Lower lobe of right lung (tissue), 2 donors: ENCODE results near the gene C2orf92. TPM values are rescaled to one million over a fixed set of nuclear protein-coding genes. Genes with fewer than 3 reads are reported as not detected.
"Not testable (repeated sequence)": the region's sequence is repeated elsewhere in the genome, so short reads cannot be mapped to it uniquely, and the experiment has no call there.

Experiments used
- ATAC-seq, 2 donors: fragments of 200-7000 bp; cut with Tn5 transposase; one replicate each; pipeline ENCODE4 v1.9.1; 2020 to 2022; ENCODE audit warnings: mild to moderate bottlenecking in 2 of 2, moderate library complexity in 2 of 2
- DNase-seq: peaks from one replicate; pipeline ENCODE4 v3.0.0-alpha.2; 2020
- H3K27ac ChIP-seq: fragments of 200-600 bp; one replicate; pipeline ENCODE4 v1.8.0; 2022
- H3K27me3 ChIP-seq: fragments of 200-600 bp; one replicate; pipeline ENCODE4 v1.8.0; 2022; ENCODE audit warnings: low read depth
- H3K36me3 ChIP-seq: fragments of 200-600 bp; one replicate; pipeline ENCODE4 v1.8.0; 2022; ENCODE audit warnings: mild to moderate bottlenecking
- H3K4me1 ChIP-seq: fragments of 200-600 bp; one replicate; pipeline ENCODE4 v1.8.0; 2022
- H3K4me3 ChIP-seq: fragments of 200-600 bp; one replicate; pipeline ENCODE4 v1.8.0; 2022; ENCODE audit warnings: mild to moderate bottlenecking
- H3K9me3 ChIP-seq: fragments of 200-600 bp; one replicate; pipeline ENCODE4 v1.8.0; 2022
- intact Hi-C: fragments of 100-400 bp; cut with DNase I; formaldehyde crosslinking; loops from one replicate; pipeline ENCODE4 v1.11.0; 2022
- total RNA-seq: library from RNA; stranded (reverse); fragmentation: NEBNext Ultra II Directional; extraction: Animal tissue kit (Norgen Biotek cat#: 25700); gene quantifications from one replicate; pipeline ENCODE4 v1.2.1, GENCODE V29; 2021
- TF ChIP-seq, protein P1 (sequence below): fragments of 200-600 bp; IDR thresholded peaks from one replicate; pipeline ENCODE4 v1.8.0; 2022; ENCODE audit warnings: antibody characterized with exemption, mild to moderate bottlenecking
- donor health status: DM: no; HTN: yes; CAD: no; lungs with severe emphysema.

C2orf92 gene
- total RNA-seq, 1 donor from 2014 or later: 15.1 TPM

DNA sequence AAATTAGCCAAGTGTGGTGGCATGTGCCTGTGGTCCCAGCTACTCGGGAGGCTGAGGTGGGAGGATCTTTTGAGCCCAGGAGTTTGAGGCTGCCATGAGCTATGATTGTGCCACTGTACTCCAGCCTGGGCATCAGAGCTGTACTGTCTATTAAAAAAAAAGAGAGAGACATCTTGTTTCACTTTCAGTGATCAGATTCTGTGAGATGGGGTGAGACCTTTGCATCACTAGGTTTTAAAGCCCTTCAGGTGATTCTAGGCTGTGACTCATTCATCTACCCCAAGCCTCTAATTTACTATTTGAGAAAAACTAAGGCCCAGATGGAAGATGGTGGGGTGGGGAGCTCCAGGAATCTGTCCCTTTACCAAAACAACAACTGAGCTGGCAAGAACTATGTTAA is 7.1 kb downstream of the C2orf92 start:
- TF ChIP-seq, protein P1, sequence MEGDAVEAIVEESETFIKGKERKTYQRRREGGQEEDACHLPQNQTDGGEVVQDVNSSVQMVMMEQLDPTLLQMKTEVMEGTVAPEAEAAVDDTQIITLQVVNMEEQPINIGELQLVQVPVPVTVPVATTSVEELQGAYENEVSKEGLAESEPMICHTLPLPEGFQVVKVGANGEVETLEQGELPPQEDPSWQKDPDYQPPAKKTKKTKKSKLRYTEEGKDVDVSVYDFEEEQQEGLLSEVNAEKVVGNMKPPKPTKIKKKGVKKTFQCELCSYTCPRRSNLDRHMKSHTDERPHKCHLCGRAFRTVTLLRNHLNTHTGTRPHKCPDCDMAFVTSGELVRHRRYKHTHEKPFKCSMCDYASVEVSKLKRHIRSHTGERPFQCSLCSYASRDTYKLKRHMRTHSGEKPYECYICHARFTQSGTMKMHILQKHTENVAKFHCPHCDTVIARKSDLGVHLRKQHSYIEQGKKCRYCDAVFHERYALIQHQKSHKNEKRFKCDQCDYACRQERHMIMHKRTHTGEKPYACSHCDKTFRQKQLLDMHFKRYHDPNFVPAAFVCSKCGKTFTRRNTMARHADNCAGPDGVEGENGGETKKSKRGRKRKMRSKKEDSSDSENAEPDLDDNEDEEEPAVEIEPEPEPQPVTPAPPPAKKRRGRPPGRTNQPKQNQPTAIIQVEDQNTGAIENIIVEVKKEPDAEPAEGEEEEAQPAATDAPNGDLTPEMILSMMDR: no peak
- no peaks in the 10 kb centered on the region for H3K9me3 ChIP-seq
- no peak overlapping the region for H3K27ac ChIP-seq
- intact Hi-C loops: no loop called here
- no peak overlapping the region for H3K4me3 ChIP-seq
- H3K36me3 ChIP-seq: no peaks in the 10 kb centered on the region
- no peaks in the 10 kb centered on the region for H3K4me1 ChIP-seq
- DNase-seq (no peak), ATAC-seq (no peak)
- no peaks in the 10 kb centered on the region for H3K27me3 ChIP-seq

- Histone ChIP-seq H3K27ac (no peak overlapping the region), H3K4me1 (no peaks in the 10 kb centered on the region), H3K27me3 (no peaks in the 10 kb centered on the region), H3K9me3 (no peaks in the 10 kb centered on the region), H3K4me3 (no peak overlapping the region), H3K36me3 (no peaks in the 10 kb centered on the region)
- TF ChIP-seq, protein P1: no peak
- DNase-seq: no peak
- no peak for ATAC-seq
- intact Hi-C loops: no loop called here
Measured at GRCh38 chr2:97677480-97677879, 8.0 kb downstream of the C2orf92 start.

DNA sequence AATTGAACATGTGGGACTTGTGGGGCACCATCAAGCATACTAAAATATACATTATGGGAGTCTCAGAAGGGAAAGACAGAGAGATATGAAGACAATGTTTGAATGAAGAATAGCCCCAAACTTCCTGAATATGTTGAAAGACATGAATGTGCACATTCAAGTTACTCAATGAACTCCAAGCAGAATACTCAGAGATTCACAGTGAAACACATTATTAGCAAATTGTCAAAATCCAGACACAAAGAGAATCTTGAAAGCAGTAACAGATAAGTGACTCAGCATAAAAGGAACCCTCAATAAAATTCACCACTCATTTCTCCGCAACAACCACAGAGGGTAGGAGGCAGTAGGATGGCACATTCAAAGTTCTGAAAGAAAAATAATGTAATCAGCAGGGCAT is 8.8 kb downstream of the C2orf92 start:
- Histone ChIP-seq H3K4me1 (no peaks in the 10 kb centered on the region), H3K27ac (no peak overlapping the region), H3K9me3 (no peaks in the 10 kb centered on the region), H3K4me3 (no peak overlapping the region), H3K27me3 (no peaks in the 10 kb centered on the region), H3K36me3 (no peaks in the 10 kb centered on the region)
- ATAC-seq (no peak), DNase-seq (no peak)
- TF ChIP-seq, protein P1: no peak
- intact Hi-C loops: no loop called here

GRCh38 chr2:97687235-97687634 is 17.7 kb downstream of the C2orf92 start:
- H3K9me3 ChIP-seq, H3K4me1 ChIP-seq, H3K27ac ChIP-seq, DNase-seq, H3K4me3 ChIP-seq, H3K36me3 ChIP-seq, H3K27me3 ChIP-seq, intact Hi-C loops, ATAC-seq: not testable (repeated sequence)

DNA sequence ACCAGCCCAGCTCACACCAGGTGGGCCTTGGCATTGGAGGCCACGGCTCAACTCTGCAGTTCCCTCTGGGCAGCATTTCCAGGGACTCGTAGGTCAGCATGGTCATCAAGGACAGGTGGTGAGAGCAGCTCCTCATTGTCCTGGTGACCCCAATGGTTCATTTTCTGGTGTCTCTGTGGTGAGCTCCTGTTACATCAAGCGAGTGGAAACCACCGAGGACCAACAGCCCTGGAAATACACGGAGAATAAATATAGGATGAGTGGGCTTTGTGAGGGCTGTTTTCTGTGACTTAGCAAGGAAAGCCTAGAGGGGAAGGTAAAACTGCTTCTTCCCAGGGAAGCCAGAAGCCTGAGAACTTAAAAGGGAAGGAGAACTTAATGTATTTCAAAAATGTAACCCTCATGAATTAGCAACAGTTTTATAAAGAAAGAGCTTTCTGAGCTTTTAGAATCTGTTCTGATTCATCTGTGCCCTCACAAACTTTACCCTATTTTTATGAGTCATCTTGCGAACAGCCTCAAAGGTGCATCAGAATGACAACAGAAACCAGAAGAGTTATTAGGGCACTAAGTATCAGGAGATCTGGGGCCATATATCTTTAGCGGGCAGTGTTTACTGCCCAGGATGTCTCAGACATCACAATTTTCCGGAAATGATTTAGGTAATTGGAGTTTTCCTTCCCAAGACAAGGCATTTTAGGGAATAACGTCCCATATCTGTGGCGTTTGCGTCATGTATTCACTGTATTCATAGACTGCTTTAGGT is 18.7 kb downstream of the C2orf92 start:
- TF ChIP-seq, protein P1: no peak
- no peak overlapping the region for H3K4me3 ChIP-seq
- no peaks in the 10 kb centered on the region for H3K9me3 ChIP-seq
- ATAC-seq (peak in 1 of 2 donors; percentile 17), DNase-seq (no peak)
- H3K27me3 ChIP-seq: no peaks in the 10 kb centered on the region
- H3K27ac ChIP-seq: no peak overlapping the region
- intact Hi-C loops: no loop called here
- H3K4me1 ChIP-seq: no peaks in the 10 kb centered on the region
- H3K36me3 ChIP-seq: no peaks in the 10 kb centered on the region

- Histone ChIP-seq H3K27ac (no peak overlapping the region), H3K4me1 (no peaks in the 10 kb centered on the region), H3K36me3 (no peaks in the 10 kb centered on the region), H3K9me3 (no peaks in the 10 kb centered on the region), H3K4me3 (no peak overlapping the region), H3K27me3 (no peaks in the 10 kb centered on the region)
- intact Hi-C loops: no loop called here
- ATAC-seq: no peak
- DNase-seq: no peak
- TF ChIP-seq, protein P1: no peak
Measured at GRCh38 chr2:97691166-97691565, 21.7 kb downstream of the C2orf92 start.
